Ectodermal cell (in vitro differentiated cells): ENCODE results near the gene ZBTB25.

Source experiments
- H3K27ac ChIP-seq: 2 replicates; pipeline ENCODE4 v1.7.0; 2013; ENCODE audit warnings: mild to moderate bottlenecking, low read depth, low read length; ENCODE audit not compliant: insufficient read depth, poor library complexity, severe bottlenecking
- H3K27me3 ChIP-seq: 2 replicates; pipeline ENCODE4 v1.7.0; 2013; ENCODE audit warnings: mild to moderate bottlenecking, low read length; ENCODE audit not compliant: insufficient read depth, control insufficient read depth, poor library complexity, severe bottlenecking
- H3K36me3 ChIP-seq: one replicate; pipeline ENCODE4 v1.7.0; 2013; ENCODE audit warnings: low read length; ENCODE audit not compliant: control insufficient read depth, insufficient read depth
- H3K4me1 ChIP-seq: one replicate; pipeline ENCODE4 v1.7.0; 2013; ENCODE audit warnings: low read length; ENCODE audit not compliant: control insufficient read depth, insufficient read depth
- H3K4me3 ChIP-seq: 2 replicates; pipeline ENCODE4 v1.7.0; 2013; ENCODE audit warnings: low read depth, low read length, control low read depth; ENCODE audit not compliant: insufficient read depth
- H3K9me3 ChIP-seq: 2 replicates; pipeline ENCODE4 v1.7.0; 2013; ENCODE audit warnings: mild to moderate bottlenecking, low read length, moderate library complexity; ENCODE audit not compliant: control insufficient read depth
- WGBS, 2 experiments: methylation state at CpG; one replicate each; pipeline ENCODE4 v1.1.7; 2013; ENCODE audit warnings: missing lambda C conversion rate in 2 of 2; 5-methylcytosine and 5-hydroxymethylcytosine counted together

Gene ZBTB25

GRCh38 chr14:64476438-64476837 lies 27.2 kb downstream of the ZBTB25 start:
- 92 to 93% methylated on average over 8 of the region's 8 CpGs for WGBS, 2 experiments
- no peak overlapping the region for H3K27ac ChIP-seq
- H3K4me3 ChIP-seq: no peak overlapping the region
- no peaks in the 10 kb centered on the region for H3K9me3 ChIP-seq
- no peaks in the 10 kb centered on the region for H3K27me3 ChIP-seq
- no peaks in the 10 kb centered on the region for H3K36me3 ChIP-seq
- H3K4me1 ChIP-seq: no peaks in the 10 kb centered on the region

- no peaks in the 10 kb centered on the region for H3K4me1 ChIP-seq
- H3K4me3 ChIP-seq: no peak overlapping the region
- no peaks in the 10 kb centered on the region for H3K9me3 ChIP-seq
- no peaks in the 10 kb centered on the region for H3K36me3 ChIP-seq
- WGBS, 2 experiments: 86 to 89% methylated on average over 8 of the region's 8 CpGs
- H3K27me3 ChIP-seq: no peaks in the 10 kb centered on the region
- H3K27ac ChIP-seq: no peak overlapping the region
Measured at GRCh38 chr14:64475585-64476273, 27.9 kb downstream of the ZBTB25 start.

- Histone ChIP-seq H3K4me3 (no peak overlapping the region), H3K36me3 (no peaks in the 10 kb centered on the region), H3K27me3 (no peaks in the 10 kb centered on the region), H3K9me3 (no peaks in the 10 kb centered on the region), H3K4me1 (no peaks in the 10 kb centered on the region), H3K27ac (no peak overlapping the region)
- 96% methylated on average over 3 to 4 of the region's 4 CpGs for WGBS, 2 experiments
Measured at GRCh38 chr14:64474698-64475097, 28.9 kb downstream of the ZBTB25 start.

GRCh38 chr14:64474041-64474440 lies 29.6 kb downstream of the ZBTB25 start:
- 72 to 77% methylated on average over 2 of the region's 2 CpGs for WGBS, 2 experiments
- no peaks in the 10 kb centered on the region for H3K36me3 ChIP-seq
- H3K27ac ChIP-seq: no peak overlapping the region

GRCh38 chr14:64468451-64468850 lies 35.2 kb downstream of the ZBTB25 start:
- Histone ChIP-seq H3K9me3 (no peaks in the 10 kb centered on the region), H3K36me3 (no peaks in the 10 kb centered on the region), H3K27ac (no peak overlapping the region), H3K27me3 (peaks cover 23% of the 10 kb centered on the region), H3K4me3 (no peak overlapping the region), H3K4me1 (no peaks in the 10 kb centered on the region)
- 75% methylated on average over 3 of the region's 3 CpGs for WGBS, 2 experiments

More at GRCh38 chr14:64474041-64474440, 29.6 kb downstream of the ZBTB25 start:
- H3K27me3 ChIP-seq: no peaks in the 10 kb centered on the region
- H3K4me3 ChIP-seq: no peak overlapping the region
- H3K9me3 ChIP-seq: no peaks in the 10 kb centered on the region
- H3K4me1 ChIP-seq: no peaks in the 10 kb centered on the region

- no peaks in the 10 kb centered on the region for H3K4me1 ChIP-seq
- no peak overlapping the region for H3K27ac ChIP-seq
- no peaks in the 10 kb centered on the region for H3K36me3 ChIP-seq
- H3K9me3 ChIP-seq: no peaks in the 10 kb centered on the region
- peaks cover 23% of the 10 kb centered on the region for H3K27me3 ChIP-seq
- H3K4me3 ChIP-seq: no peak overlapping the region
Measured at GRCh38 chr14:64467566-64467965, 36.1 kb downstream of the ZBTB25 start.

DNA sequence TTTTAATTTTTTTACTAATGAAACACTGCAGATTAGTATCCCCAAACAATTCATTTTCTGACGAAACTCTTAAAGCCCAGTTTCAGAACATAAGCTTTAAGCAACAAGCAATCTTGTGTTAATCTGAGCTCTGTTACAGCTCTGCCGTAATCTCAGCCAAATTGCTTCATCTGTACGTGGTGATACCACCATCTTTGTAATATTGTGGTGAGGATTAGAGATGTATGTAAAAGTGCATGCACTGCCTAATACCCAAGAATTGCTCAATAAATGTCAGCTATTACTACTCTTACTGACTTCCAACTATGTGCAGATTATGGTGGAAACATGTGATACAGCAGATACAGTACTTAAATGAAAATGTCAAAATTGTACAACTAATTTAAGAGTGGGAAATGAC lies 36.5 kb downstream of the ZBTB25 start:
- Histone ChIP-seq H3K27ac (no peak overlapping the region), H3K36me3 (no peaks in the 10 kb centered on the region), H3K4me1 (no peaks in the 10 kb centered on the region), H3K27me3 (peaks cover 23% of the 10 kb centered on the region), H3K9me3 (no peaks in the 10 kb centered on the region), H3K4me3 (no peak overlapping the region)
- WGBS, 2 experiments: 92 to 100% methylated on average over 3 of the region's 3 CpGs

- 16 to 17% methylated on average over 13 of the region's 15 CpGs for WGBS, 2 experiments
Measured at GRCh38 chr14:64465831-64466554, 37.6 kb downstream of the ZBTB25 start.

DNA sequence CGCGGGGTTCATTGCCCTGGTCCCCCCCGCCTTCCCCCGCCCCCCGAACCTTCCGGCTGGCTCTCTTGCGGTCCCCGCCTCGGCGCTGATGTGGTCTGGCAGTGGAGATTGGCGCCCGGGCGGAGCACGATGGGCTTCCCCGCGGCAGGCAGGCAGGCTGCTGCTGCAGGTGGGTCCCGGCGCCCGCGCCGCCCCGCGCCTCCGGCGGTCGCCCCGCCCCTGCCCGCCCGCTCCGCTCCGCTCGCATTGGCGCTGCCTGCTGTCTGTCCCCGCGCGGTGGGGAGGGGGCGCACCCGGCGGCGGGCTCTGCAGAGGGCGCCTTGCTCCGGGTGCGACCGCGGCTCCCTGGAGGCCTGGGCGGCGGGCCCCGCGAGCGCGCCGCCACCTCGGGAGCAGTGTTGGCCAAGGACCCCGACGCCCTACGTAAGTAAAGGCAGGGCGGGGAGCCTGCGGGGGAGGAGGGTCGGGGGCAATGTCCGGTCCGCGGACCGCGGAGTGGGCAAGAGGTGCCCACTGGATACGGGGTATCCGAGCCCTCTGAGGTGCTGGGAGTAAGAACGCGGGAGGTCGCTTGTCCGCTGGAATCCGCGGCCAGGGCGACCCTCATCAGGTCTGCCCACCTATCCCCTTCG lies 38.3 kb downstream of the ZBTB25 start, which contains the start of gene AKAP5:
AKAP5 (plus strand) TSS at position 309 of the 632 bp plus-strand sequence. CDS start 2,896 bp downstream, outside the sequence.
- H3K4me3 ChIP-seq: peak within 1 kb of the TSS; percentile 72
- H3K9me3 ChIP-seq: no peaks in the 10 kb centered on the region
- H3K4me1 ChIP-seq: no peaks in the 10 kb centered on the region
- H3K36me3 ChIP-seq: no peaks in the 10 kb centered on the region
- WGBS, 2 experiments: 0 to 1% methylated on average over 74 of the region's 74 CpGs
- peaks cover 23% of the 10 kb centered on the region for H3K27me3 ChIP-seq
- no peak within 1 kb of the TSS for H3K27ac ChIP-seq

More at GRCh38 chr14:64465831-64466554, 37.6 kb downstream of the ZBTB25 start:
- peak overlapping the region; percentile 72 for H3K4me3 ChIP-seq
- H3K27me3 ChIP-seq: peaks cover 23% of the 10 kb centered on the region
- no peaks in the 10 kb centered on the region for H3K36me3 ChIP-seq
- H3K27ac ChIP-seq: no peak overlapping the region
- H3K4me1 ChIP-seq: no peaks in the 10 kb centered on the region
- no peaks in the 10 kb centered on the region for H3K9me3 ChIP-seq

GRCh38 chr14:64464651-64465050 lies 39.0 kb downstream of the ZBTB25 start:
- Histone ChIP-seq H3K27me3 (peaks cover 23% of the 10 kb centered on the region), H3K9me3 (no peaks in the 10 kb centered on the region), H3K4me3 (peak overlapping the region; percentile 72), H3K4me1 (no peaks in the 10 kb centered on the region), H3K27ac (no peak overlapping the region), H3K36me3 (no peaks in the 10 kb centered on the region)
- WGBS, 2 experiments: 26% methylated on average over 5 to 6 of the region's 6 CpGs
